Activated CD4-positive, alpha-beta T cell treated with anti-CD3 and anti-CD28 coated beads for 1 hour (primary cell): ENCODE measurements around the gene HNRNPD.
A peak's percentile ranks its signal among the peaks of the same experiment; 100 is the strongest.
"Not testable (repeated sequence)": the region's sequence is repeated elsewhere in the genome, so short reads cannot be mapped to it uniquely, and the experiment has no call there.

ENCODE experiments used
- DNase-seq: peaks from one replicate; pipeline ENCODE4 v3.0.0-alpha.2; 2020

HNRNPD gene

DNA sequence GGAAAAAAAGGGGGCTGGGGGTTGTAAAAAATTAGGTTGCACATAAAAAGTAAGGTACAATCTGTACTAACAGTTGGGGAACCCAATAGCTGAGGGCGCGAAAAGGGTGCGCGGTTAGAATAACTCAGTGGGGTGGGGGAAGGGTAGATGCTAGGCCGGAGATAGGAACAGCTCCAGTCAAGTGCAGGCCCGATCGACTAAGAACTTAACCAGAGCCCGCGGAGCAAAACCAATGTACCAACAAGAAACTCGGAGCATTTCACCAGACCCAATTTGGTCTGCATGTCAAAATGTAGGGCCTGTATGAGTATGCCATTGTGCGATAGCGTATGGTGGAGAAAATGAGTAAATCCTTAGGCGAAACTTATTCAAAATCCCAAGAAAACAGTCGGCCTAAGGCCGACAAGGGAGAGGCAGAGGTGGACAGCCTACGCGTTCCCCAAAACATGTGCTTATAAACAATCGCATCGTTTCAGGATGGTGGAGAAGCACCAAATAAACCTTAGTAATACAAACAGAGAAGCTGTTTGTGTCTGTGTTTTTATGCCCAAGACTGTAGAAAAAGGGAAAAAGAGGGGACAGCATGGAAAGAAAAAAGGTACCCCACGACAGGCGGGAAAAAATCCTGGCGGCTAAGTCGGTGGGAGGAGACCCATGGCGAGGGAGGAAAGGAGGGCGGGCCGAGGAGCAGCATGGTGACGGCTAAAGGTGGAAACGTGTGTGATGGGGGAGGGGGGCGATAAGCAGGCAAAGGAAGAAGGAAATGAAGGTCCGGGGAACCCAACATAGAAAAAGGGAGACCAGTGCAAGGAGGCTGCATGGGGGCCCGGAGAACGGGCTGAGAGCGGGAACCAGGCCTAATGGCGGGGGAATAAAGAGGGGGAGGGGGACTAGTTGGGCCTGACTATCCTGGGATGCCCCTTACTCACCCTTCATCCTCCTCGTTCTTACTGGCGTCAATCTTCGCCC, 990 bp downstream of the HNRNPD start:
- DNase-seq, result peak; percentile 37

- DNase-seq, result no peak
Measured at GRCh38 chr4:82371497-82371896, 2.3 kb downstream of the HNRNPD start.

DNA sequence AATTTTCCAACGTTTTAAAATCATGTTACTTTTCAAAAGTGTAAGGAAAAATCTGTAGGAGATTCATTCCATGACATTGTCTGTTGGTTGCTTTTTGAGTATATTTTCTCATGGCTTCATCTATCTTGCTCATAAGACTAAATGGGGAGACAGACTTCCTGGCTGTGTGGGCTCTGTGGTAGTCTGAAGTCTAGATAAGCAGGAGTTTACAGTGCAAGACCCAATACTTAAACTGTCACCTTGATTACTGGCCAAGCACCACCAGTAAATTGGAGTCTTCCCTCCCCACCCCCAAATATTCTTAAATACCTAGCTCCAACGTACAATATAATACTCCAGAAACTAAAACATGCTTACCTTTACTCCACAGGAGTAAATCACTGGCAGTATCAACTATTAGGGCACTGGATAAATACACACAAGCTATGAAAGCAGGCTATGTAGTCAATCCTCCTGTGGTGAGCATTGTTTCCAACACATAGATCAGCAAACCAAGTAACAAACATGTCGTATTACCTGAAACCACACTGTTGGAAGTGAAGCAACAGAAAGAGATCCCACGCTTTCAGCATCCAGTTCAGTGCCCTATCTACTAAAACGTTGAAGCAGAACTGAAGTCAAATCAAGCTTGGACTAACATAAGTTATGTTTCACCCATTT, 6.2 kb downstream of the HNRNPD start:
- no peak for DNase-seq

DNA sequence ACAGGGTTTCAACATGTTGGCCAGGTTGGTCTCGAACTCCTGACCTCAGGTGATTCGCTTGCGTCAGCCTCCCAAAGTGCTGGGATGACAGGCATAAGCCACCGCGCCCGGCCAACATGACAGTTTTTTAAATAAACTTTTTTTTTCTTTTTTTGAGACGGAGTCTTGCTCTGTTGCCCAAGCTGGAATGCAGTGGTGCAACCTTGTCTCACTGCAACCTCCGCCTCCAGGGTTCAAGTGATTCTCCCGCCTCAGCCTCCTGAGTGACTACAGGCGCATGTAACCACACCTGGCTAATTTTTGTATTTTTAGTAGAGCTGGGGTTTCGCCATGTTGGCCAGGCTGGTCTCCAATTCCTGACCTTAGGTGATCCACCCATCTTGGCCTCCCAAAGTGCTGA, 7.4 kb downstream of the HNRNPD start:
- DNase-seq, result not testable (repeated sequence)

GRCh38 chr4:82363896-82364487, 9.8 kb downstream of the HNRNPD start:
- DNase-seq, result no peak

- no peak for DNase-seq
Measured at GRCh38 chr4:82362565-82362964, 11.2 kb downstream of the HNRNPD start.

DNA sequence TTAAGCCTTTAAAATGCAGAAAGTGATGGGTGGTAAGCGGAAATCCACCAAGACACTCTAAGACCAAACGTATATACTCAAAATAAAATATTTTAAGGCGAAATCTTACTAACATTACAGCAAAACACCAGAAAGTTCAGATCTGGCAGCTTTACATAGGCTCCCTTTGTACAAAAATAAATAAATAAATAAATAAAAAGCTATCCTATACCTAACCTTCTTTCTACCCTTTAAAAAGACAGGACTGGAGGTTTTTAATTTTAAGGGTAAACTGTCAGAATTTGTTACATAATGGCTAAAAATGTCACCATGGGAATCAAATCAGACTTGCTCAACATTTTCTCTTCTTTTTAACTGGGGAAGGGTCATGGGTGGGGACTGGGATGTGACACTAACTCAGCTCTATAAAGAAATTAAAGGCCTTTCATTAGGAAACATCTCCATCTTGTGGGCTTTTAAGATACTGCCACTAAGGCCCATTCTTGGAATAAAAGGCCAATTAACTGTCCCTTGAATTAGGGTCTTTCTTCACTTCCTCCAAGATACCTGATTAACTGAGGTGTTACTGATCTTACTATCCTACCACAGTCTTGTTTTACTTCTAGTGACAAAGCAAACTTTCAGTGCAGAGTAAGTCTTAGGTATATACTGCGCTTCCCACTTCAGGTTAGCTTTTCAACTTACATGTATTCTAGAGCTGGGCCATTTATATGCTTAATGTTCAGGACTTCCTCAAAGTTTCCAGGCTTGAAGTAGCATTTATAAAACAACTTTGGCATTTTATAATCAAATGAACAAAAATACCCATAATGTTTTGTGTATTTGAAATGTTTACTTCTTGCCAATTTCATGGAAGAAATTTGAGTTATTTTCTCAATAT, 13.3 kb downstream of the HNRNPD start:
- no peak for DNase-seq

DNA sequence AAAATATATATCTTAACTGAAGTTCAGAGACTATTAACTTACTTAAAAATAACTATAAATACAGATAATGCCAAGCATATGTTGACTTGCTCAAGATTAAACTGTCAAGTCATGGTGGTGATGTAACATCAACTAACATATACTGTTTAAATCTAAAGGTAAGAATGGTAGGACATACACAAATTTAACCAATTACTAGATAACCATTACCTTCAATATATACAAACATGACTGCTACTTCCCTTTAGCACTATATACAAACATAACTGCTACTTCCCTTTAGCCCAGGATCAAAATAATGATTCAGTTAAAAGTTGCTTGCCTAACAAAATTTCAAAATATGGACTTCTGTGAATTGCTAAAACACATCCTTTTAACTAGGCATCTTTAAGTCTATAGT, 14.9 kb downstream of the HNRNPD start:
- no peak for DNase-seq

- DNase-seq, result no peak
Measured at GRCh38 chr4:82357640-82358039, 16.2 kb downstream of the HNRNPD start.

GRCh38 chr4:82354788-82355187, 19.0 kb downstream of the HNRNPD start:
- DNase-seq, result no peak

GRCh38 chr4:82352825-82353366, 20.9 kb downstream of the HNRNPD start:
- DNase-seq, result no peak

- DNase-seq, result no peak
Measured at GRCh38 chr4:82352118-82352824, 21.5 kb downstream of the HNRNPD start.

GRCh38 chr4:82346126-82346525, 27.7 kb downstream of the HNRNPD start:
- DNase-seq, result no peak

- DNase-seq, result no peak
Measured at GRCh38 chr4:82335043-82335442, 38.7 kb downstream of the HNRNPD start.

DNA sequence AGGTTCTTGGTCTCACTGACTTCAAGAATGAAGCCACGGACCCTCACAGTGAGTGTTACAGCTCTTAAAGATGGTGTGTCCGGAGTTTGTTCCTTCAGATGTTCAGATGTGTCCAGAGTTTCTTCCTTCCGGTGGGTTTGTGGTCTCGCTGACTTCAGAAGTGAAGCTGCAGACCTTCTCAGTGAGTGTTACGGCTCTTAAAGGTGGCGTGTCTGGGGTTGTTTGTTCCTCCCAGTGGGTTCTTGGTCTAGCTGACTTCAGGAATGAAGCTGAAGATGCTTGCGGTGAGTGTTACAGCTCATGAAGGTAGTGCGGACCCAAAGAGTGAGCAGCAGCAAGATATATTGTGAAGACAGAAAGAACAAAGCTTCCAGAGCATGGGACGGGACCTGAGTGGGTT, 40.1 kb downstream of the HNRNPD start:
- DNase-seq, result not testable (repeated sequence)

GRCh38 chr4:82331814-82332213, 42.0 kb downstream of the HNRNPD start:
- DNase-seq, result no peak

- no peak for DNase-seq
Measured at GRCh38 chr4:82320351-82320750, 53.4 kb downstream of the HNRNPD start.

DNA sequence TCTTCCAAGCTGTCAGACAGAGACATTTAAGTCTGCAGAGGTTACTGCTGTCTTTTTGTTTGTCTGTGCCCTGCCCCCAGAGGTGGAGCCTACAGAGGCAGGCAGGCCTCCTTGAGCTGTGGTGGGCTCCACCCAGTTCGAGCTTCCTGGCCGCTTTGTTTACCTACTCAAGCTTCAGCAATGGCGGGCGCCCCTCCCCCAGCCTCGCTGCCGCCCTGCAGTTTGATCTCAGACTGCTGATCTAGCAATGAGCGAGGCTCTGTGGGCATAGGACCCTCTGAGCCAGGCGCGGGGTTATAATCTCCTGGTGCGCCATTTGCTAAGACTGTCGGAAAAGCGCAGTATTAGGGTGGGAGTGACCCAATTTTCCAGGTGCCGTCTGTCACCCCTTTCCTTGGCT, 70.7 kb downstream of the HNRNPD start:
- not testable (repeated sequence) for DNase-seq
